SKM-1 treated with dmso at 0.1 percent for 144 hours (cell line): ENCODE data around the gene TRANK1.
"Not testable (repeated sequence)": the region's sequence is repeated elsewhere in the genome, so short reads cannot be mapped to it uniquely, and the experiment has no call there.

ENCODE experiments used
- DNase-seq: peaks from one replicate; lab custom pipeline; 2025; ENCODE audit not compliant: unreplicated experiment; lab: John Stamatoyannopoulos, UW

The TRANK1 gene

GRCh38 chr3:36944641-36945270, at the start of gene TRANK1:
TRANK1 (minus strand) TSS chr3:36945054; CDS start chr3:36944809, 245 bp downstream.
- peak; percentile 19 for DNase-seq

GRCh38 chr3:36993326-36994283, 48.8 kb upstream of the TRANK1 start, which contains the start of gene MLH1:
MLH1 (plus strand) TSS chr3:36993518; CDS start chr3:36993548, 30 bp downstream.
- DNase-seq = no peak

- DNase-seq = no peak
Measured at GRCh38 chr3:36992806-36993325, 48.0 kb upstream of the TRANK1 start, which contains the start of gene EPM2AIP1. EPM2AIP1 (minus strand) TSS chr3:36993131; CDS start chr3:36993077, 54 bp downstream.

GRCh38 chr3:36991923-36992805, 47.3 kb upstream of the TRANK1 start:
- no peak for DNase-seq

- DNase-seq = no peak
Measured at GRCh38 chr3:36991147-36991546, 46.3 kb upstream of the TRANK1 start.

GRCh38 chr3:36989568-36989967, 44.7 kb upstream of the TRANK1 start:
- no peak for DNase-seq

- no peak for DNase-seq
Measured at GRCh38 chr3:36989005-36989404, 44.2 kb upstream of the TRANK1 start.

GRCh38 chr3:36988356-36988755, 43.5 kb upstream of the TRANK1 start:
- DNase-seq = no peak

- DNase-seq = no peak
Measured at GRCh38 chr3:36981006-36981405, 36.2 kb upstream of the TRANK1 start.

GRCh38 chr3:36973139-36973538, 28.3 kb upstream of the TRANK1 start:
- no peak for DNase-seq

- DNase-seq = no peak
Measured at GRCh38 chr3:36972163-36972562, 27.3 kb upstream of the TRANK1 start.

GRCh38 chr3:36969540-36970432, 24.9 kb upstream of the TRANK1 start:
- peak; percentile 79 for DNase-seq

GRCh38 chr3:36969085-36969484, 24.2 kb upstream of the TRANK1 start:
- no peak for DNase-seq

GRCh38 chr3:36965440-36965839, 20.6 kb upstream of the TRANK1 start:
- DNase-seq = no peak

- no peak for DNase-seq
Measured at GRCh38 chr3:36964817-36965216, 20.0 kb upstream of the TRANK1 start.

- DNase-seq = no peak
Measured at GRCh38 chr3:36964331-36964730, 19.5 kb upstream of the TRANK1 start.

GRCh38 chr3:36963008-36963407, 18.2 kb upstream of the TRANK1 start:
- DNase-seq = not testable (repeated sequence)

- DNase-seq = no peak
Measured at GRCh38 chr3:36960502-36960901, 15.6 kb upstream of the TRANK1 start.

- no peak for DNase-seq
Measured at GRCh38 chr3:36959821-36960220, 15.0 kb upstream of the TRANK1 start.
